NCI-H2196 (cell line): ENCODE measurements around the gene IGF2R.

Experiments
- DNase-seq: peaks from one replicate; lab custom pipeline; 2025; ENCODE audit not compliant: unreplicated experiment; lab: John Stamatoyannopoulos, UW

IGF2R gene

DNA sequence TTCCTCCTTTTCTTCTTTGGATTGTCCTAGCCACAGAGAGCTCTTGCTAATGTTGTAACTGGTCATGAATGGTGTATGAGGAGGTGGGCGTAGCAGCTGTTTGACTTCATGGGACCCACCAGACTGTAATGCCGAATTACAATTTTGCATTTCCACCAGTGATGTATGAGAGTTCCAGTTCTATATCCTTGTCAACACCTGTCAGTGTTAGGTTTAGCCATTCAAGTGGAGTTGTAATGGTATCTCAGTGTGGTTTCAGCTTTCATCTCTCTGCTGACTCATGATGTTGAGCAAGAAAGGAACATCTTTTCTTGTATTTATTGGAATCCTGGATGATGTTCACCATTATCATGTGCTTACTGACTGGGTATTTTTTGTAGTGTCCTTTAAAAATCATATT lies 5.1 kb downstream of the IGF2R start:
- peak; percentile 3 for DNase-seq

DNA sequence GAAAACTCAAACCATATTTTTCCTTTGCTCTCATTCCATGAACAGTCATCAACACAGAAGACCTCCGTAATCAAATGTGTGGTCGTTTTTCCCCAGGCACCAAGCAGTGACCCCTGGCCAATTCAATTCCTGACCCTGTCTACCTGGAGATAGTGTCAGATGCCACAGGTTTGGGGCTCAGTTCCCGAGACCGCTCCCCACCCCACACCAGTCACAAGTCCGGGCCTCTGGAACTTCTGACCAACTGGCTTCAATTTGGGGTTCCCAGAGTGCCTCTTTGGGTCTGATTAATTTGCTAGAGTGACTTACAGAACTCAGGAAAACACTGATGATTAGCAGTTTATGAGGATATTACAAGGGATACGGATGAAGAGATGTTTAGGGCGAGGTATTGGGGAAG lies 6.0 kb downstream of the IGF2R start:
- DNase-seq: no peak

DNA sequence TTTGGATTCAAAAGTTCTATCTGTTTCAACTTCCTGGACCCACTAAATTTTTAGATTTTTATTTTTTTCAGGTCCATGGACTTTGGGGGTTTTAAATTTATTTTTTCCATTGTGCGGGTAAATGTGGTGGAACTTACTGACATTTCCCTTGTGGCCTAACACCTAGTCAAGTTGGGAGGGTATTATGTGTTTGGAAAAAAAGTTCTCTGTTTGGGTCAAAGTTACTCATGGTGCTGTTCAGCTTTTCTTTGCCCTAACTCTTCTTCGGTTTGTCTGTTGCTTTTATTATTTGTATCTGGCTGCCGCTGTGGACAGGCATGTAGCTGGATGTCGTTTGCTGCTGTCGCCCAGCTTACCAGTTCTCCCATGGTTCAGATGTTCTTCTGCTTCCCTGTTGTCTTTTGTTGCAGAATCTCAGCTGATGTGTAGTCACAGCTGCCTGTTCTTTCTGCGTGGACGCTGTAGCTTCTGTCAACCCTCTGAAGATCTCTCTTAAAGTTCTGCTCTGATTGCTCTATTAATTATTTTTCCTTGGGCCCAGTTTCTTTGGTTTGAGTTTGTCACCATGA lies 7.9 kb downstream of the IGF2R start:
- no peak for DNase-seq

DNA sequence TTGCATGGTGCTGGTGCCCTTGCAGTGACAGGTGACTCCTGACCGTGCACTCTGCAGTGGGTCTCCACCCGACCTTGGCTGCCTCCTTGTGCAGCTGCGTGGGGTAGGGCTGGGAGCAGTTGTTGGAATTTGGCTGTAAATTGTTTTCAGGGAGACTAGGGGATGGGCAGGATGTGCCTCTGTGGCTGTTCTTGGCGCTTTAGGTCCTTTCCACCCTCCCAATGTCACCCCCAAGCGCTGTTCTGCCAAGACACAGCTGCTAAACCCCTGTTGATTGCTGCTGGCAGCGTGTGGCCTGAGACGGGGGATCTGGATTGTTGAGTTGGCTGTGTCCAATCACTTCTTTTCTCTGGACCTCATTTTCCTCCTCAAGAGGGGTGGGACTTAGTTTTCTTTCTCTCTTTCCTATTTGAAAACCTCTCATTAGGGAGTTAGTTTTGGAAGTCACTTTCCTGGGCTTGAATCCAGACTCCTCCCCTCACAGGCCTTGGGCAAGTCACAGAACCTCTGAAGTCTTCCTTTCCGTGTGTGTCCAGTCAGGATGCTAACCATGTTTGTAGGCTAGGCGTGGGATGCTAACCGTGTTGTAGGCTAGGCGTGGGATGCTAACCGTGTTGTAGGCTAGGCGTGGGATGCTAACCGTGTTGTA lies 8.5 kb downstream of the IGF2R start:
- DNase-seq: peak; percentile 1

DNA sequence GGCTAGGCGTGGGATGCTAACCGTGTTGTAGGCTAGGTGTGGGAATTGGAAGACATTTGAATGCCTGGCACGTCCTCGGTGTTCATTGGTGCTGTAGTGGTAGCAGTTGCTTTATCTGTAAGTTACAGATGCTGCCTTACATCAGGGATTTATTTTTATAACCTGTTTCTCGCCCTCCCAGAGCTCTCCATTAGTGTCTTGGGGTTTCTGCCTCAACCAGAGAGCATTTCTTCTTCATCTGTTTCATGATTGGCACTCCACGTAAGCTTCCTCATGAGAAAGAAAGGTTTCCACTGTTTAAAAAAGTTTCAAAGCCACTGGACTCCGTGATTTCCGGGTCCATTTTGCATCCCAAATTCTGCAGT lies 9.0 kb downstream of the IGF2R start:
- no peak for DNase-seq

DNA sequence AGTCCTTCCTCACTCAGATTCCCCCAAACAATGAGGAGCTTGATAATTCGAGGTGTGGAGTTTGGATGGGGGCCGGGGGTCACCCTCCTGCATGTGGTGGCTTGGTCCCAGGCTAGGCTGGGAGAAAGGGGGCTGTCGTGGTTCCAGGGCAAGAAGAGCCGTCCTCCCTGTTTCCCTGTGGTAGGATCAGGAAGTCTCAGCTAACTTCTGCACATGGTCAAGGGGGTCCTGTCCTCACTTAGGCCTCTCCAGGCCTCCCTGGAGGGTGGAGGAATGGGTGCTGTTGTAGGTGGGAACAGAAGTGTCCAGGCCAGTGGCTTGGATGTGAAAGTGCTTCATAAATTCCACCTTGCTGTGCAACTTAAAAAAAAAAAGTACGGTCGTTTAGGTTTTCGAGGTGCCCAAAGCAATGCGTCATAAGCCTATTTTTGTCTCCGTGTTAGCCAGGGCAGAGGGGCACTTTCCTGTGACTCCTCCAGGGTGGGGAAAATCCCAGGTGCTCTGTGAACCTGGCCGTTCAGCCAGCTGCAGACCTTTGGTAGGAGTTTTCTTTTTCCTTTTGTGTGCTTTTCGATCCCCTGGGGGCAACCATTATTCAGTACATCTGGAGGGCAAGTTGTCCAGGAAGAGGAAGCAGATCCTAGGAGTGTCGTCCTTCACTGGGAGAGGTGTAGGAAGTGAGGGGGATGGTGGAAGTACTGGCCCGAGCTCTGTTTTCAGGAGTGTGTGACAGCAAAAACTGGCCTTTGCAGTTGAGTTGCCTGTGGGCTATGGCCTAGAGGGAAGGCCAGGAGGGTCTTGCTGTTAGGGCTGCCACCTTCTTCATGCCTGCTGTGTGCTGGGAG lies 9.6 kb downstream of the IGF2R start:
- DNase-seq: no peak

DNA sequence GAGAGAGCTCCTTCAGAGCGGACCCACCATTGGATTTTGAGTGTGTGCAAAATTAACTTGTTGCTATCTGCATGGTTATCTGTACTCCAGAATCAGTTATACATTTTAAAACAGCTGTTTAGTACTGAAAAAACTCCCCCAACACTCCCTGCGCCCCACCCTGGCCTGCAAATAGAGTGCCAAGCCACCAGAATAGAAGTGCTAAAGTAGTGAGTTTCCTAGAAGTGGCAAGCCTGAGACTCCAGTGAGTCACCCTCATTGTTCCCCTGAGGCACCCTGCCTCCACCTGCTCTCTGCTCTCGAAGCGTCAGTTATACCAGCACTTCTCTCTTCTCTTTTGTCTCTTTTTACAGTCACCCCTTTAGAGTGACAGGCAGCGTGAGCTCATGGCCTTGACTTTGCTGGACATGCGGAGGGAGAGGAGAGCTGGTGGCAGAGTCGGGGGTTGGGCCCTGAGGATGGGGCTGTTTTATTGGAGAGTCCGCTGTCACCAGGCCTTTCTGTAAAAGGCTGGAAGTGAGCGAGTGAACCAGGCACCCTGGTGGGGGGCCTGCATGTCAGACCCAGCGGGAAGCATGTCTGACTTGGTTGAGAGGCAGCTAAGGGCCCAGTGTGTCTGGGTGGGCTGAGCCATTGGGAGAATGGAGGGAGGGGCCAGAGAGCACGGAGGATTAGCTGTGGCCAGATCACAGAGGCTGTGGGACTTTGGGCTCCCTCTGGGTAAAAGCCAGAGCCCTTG lies 10.4 kb downstream of the IGF2R start:
- peak; percentile 16 for DNase-seq

DNA sequence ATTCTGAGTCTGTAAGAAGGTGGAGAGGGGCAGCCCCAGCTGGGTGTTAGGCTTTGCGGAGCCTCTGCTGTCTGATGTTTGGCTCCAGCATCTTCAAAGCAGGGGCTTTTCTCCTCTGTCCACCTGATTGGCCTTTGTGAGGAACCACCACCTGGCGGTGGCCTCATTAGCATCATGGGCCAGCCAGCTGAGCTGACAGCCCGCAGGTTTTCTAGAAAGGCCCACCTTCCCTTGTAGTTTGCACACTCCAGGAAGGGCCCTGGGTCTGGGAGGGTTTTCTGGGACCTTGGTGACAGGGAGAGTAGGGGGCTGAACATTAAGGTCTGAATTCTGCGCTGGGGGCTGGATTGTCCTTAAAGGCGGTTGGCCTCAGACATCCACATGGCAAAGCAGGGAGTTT lies 11.6 kb downstream of the IGF2R start:
- DNase-seq: no peak

DNA sequence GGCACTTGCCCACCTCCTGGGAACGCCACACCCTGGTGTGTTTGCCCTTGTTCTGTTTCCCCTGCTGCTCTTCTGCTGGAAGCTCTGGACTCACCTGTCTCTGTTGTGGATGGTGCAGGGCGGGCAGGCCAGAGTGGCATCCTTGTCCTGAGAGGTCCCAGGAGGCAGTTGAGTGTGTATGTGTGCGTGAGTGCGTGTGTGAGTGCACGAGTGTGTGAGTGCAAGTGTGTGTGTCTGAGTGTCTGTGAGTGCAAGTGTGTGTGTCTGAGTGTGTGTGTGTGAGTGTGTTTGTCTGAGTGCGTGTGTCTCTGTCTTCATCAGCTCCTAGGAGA lies 12.2 kb downstream of the IGF2R start:
- no peak for DNase-seq

DNA sequence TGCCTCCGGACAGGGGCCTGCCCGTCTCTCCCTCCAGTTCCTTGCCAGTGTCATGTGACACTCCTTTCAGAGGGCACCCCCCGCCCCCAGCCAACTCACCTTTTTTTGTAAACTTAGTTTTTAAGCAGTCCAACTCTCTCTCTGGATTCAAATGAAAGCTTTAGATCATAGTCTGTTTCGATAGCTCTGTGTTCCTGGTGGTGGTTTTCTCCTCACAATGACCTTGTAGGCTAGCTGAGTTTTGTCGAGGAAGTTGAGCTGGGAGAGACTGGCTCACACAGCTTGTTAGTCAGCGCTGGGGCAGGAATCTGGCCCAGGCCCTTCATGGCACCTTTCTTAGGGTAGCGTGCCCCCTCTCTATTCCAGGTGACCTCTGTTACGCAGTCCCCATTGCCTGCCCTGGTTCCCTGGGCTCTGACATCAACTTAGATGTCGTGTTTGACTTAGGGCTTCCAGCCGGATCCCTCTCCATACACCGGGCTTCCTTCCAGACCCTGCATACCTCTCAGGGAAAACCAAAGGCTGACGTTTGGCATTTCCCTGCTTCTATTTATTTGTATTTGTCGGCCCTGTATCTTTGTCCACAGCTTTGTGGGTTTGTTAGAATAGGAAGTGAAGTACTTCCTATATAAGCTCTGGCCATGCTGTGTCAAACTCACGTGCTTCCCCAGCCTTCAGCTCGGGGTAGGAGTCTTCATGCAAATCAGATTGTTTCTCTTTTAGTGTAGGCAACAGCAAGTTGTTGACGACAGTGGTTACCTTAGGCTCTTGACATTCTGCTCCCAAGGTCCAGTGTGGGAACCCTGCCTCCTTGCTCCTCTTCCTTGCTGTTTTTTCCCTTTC lies 12.7 kb downstream of the IGF2R start:
- no peak for DNase-seq

DNA sequence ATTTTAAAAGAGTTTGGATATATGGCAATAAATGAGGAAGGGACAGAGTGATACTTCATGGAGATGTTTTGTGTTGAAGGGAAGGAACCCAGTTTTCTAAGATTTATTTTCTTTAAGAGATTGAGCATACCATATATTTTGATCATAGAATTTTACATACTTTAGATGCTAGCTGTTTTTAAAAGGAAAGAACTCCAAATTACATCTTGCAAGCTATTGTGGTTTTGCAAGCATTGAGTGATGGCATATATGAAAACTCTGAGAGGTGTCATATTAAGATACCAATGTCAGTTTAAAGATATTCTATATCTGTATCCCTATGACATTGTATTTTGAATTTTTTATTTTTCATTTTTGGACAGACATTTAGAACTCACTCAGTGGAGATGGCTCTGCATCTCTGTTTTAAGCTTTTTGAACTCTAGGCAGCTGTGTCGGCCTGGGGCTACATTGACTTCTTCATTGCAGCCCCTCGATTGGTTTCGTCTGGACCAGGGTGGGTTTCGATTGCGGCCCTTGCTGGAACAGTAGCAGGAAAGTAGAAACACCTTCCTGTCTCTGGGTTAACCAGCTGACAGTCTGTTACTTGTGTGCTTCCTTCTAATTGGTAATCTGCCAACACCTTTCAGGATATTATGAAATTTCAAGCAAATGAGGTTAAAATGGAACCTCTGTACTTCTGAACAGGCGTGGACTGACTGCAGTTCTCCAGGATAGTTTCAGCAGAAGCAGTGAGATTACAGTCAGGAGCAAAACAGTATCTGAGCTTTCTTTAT lies 14.0 kb downstream of the IGF2R start:
- DNase-seq: no peak

DNA sequence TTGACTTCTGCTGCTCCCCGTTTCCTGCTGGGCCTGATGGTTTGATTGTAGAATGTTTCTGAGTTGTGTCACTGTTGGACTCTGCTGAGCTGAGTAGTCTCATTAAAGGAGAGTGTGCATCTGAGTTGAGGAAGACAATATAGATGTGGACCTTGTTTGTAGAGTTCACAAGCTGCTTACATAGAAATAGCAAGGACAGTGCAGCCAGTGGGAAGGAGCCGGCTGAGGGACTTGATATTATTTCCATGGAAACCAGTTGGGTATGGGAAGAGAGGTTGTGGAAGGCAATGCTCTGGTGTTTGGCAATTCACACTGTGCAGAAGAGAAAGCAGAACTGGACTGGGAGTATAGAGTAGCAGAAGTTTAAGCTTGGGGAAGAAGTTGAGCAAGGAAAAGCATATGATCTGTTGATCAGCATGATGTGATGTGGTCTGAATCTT lies 14.8 kb downstream of the IGF2R start:
- no peak for DNase-seq

DNA sequence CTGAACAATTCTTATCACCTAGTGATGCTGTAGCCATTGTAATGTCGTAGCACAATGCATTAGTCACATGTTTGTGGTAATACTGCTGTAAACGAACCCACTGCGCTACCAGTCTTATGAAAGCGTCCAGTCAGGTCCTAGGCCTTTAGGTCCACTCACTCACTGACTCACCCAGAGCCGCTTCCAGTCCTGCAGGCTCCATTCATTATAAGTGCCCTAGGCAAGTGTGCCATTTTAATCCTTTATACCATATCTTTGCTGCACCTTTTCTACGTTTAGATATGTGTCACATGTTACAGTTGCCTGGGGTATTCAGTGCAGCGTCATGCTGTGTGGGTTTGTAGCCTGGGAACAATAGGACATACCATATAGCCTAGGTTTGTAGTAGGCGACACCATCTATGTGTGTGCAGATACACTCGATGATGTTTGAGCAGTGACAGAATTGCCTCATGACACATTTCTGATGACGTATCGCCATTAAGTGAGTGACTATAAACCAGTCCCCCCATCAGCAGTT lies 15.4 kb downstream of the IGF2R start:
- DNase-seq: no peak

DNA sequence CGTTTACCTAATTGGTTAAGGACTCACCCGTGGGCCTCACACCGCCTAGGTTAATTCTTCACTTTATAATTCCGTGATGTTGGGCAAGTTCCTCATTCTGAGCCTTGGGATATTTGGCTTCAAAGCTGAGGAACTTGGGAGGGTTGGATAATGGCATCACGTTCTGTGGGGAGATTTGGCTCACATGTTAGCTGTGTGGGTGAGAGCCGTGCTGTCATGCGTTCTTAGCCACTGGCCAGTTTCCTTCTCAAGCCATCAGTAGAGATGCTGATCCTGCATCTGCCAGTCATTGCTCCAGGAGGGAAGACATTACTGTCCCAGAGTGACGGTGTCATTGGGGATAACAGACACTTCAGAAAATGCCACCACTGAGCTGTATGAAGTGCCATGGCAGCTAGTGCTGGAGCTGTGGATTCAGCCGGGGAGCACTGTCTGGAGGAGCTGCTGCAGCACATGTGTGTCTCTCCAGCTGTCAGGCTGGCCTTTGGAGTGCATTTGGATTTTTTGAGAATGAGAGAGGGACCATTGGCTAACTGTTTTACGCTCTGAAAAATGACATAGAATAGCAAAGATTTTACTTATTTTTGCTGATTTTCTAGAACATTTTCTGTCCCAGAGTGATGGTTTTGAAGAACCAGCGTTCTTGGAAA lies 16.5 kb downstream of the IGF2R start:
- no peak for DNase-seq

DNA sequence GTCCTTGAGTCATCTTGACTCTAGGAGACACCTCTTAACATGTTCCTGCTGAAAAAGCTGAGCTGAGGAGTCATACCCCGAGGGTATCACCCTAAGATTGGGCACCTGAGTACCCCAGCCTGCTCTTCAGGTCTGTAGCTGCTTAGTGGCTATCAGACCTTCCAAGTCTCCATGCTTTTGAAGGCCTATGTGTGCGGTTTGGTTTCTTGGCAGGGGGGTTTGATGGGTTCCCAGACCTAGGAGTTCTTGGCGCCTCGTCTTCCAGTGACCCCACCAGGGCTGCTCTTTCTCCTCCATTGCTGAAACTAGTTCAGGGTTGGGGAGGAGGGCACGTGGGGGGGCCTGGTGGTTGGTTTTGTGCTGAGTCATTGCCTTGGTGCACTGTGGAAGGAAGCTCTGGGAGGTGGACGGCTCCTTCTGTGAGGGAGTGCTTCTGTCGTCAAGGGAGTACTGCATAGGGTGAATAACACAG lies 20.1 kb downstream of the IGF2R start:
- DNase-seq: no peak

DNA sequence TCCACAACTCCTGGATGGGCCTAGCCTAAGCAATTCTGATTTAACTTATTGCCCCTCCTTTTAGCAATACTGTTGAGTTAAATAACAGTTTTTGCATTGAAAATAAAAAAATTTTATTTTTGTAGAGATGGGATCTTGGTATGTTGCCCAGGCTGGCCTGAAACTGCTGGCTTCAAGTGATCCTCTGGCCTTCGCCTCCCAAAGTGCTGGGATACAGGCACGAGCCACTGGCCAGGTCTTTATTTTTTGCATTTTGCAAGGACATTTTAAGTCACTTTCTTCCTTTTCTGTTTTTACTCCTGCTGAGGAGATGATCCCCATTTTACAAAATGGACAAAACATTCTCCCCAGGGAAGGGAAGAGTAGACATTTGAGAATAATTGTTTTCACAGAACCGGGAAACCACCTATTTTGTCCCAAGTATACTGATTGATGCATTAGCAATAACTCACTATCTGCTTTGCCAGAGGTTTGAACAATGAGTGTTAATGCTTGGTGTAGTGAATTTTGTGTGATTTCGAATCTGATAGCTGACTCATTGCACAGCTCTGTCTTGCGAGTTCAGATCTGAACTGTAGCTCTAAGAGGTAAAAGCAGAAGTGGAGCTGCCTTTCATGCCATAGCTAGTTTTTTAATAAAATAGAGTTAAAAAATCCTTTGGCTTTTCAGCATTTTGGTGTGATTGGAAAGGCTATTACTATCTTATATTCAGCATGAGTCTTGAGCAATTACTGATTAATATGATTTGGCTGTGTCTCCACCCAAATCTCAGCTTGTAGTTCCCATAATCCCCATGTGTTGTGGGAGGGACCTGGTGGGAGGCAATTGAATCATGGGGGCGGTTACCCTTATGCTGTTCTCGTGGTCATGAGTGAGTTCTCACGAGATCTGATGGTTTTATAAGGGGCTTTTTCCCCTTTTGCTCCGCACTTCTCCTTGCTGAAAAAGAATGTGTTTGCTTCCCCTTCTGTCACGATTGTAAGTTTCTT lies 20.9 kb downstream of the IGF2R start:
- no peak for DNase-seq

DNA sequence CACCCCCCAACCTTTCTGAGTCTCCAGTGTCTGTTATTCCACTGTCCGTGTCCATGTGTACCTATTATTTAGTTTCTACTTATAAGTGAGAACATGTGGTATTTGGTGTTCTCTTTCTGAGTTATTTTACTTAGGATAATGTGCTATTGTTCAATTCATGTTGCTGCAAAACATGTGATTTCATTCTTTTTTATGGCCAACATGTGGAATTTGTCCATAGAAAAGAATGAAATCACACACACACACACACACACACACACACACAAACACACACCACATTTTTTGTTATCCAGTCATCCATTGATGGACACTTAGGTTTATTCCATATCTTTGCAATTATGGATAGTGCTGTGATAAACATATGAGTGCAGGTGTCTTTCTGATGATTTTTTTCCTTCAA lies 23.5 kb downstream of the IGF2R start:
- DNase-seq: no peak

DNA sequence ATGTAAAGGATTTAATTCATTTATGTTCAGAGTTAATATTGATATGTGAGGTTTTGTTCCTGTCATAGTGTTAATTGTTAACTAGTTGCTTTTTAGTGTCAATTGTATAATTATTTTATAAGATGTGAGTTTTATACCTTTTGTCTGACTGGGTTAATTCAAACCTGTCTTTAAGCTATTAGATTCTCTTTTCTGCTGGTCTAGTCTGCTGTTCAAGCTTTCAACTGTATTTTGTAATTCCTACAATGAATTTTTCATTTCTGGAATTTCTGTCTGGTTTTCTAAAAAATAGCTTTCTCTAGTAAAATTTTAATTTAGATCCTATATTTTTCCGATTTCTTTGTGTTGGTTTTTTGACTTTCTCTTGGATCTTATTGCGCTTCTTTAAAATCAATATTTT lies 26.5 kb downstream of the IGF2R start:
- DNase-seq: no peak
